ENCODE data around the gene ATF6.

- TF ChIP-seq CTCF (conservative IDR thresholded peaks at IDR 0.05 in 1 of 2, IDR thresholded peaks at IDR 0.05 in 1 of 2; ENCODE audit: low read depth in 1 of 2, low read length in 2 of 2) (no peak), EZH2 (IDR thresholded peaks at IDR 0.05; ENCODE audit: low read length, missing control alignments) (no peak)
These were observed 97.4 kb downstream of the ATF6 start for GRCh38 chr1:161863549-161863948.

All from fibroblast of lung (primary cell).